ENCODE measurements around the gene SLC25A21.

Gene SLC25A21

GRCh38 chr14:36976571-36977023 lies 195.8 kb downstream of the SLC25A21 start:
- peak in 1 of 2 experiments; percentile 61 for DNase-seq

GRCh38 chr14:36975834-36976233 lies 196.6 kb downstream of the SLC25A21 start:
- peak; percentile 96 to 97 for DNase-seq

- DNase-seq, result no peak
Measured at GRCh38 chr14:36974985-36975384, 197.4 kb downstream of the SLC25A21 start.

DNA sequence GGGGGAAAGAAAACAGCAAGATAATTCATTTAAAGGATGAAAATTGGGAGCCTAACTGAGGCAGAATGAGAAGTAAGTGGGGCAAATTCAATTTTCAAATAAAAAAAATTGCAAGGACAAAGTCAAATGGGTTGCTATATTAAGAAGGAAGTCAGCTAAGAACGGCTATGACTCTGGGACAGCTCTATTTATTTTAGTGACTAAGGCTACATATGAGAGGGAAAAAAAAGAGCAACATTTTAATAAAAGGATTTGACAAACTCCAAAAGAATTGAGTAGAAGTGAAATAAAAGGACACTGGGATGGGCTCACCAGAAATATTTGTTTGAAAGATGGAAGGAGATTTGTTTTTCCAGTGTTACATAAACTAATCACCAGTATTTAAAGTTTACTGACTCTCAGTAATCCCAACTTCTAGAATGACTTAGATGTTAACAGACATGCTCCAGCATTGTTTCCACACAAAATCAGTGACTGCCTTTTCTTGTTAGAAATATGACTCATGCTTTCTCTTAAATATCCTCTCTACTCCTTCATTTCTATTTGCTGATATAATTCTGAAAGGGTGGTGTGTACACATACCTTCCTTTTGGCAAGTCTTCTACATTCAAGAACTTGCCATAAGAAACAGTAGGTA lies 198.5 kb downstream of the SLC25A21 start:
- no peak for DNase-seq

GRCh38 chr14:36971263-36971855 lies 201.0 kb downstream of the SLC25A21 start:
- no peak for DNase-seq

DNA sequence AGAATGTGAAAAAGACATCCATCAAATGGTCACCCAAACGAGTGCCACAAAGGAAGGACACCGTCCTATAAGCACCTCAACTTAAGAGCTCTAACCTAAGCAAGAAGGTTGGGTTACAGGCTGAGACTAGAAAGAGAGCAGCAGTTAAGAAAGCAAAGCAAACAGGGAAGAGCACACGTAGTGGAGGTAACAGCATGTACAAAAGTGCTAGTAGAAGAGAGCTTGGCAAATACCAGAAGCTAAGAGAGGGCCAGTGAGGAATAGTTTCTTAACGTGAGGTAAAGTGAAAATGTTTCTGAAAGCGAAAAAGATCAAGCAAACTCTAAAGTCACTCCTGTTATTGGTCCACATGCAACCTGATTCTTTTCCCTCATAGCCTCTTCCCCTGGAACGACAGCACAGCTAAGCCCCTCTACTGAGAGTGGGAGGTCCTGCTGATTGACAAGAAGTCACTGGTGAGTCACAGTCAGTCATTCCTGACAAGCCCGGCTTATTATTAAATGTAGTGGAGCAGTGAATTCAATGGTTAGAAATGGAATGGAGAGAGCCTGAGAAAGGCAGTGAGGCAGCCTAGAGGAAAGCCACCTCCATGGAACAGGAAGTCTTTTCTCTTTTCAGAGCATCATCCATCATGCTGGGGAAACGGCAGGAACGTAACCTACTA lies 204.4 kb downstream of the SLC25A21 start:
- no peak for DNase-seq

- DNase-seq, result no peak
Measured at GRCh38 chr14:36955967-36956366, 216.4 kb downstream of the SLC25A21 start.

GRCh38 chr14:36955376-36955775 lies 217.0 kb downstream of the SLC25A21 start:
- no peak for DNase-seq

- DNase-seq, result no peak
Measured at GRCh38 chr14:36952689-36953088, 219.7 kb downstream of the SLC25A21 start.

DNA sequence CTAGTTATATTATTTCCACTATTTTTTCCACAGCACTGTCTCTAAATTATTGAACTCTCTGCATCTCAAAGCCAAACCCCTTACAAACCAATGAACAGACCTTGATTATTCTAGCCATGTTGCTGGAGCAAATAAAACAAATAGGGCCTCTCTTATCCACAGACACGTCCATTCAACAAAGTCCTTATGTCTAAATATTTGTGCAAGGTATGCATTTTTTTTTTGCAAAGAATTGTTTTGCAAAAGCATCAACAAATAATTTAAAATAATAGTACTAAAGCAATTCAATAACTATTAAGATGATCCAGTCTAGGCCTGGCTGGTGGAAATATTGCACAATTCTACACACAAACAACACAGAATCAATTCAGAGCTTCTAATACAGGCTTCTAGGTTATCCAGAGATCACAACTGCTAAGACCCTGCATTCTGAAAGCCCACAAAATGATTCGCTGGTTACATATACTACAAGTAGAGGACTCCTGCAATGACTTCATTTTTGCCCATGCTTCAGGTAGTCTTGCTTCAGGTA lies 221.0 kb downstream of the SLC25A21 start:
- DNase-seq, result no peak

DNA sequence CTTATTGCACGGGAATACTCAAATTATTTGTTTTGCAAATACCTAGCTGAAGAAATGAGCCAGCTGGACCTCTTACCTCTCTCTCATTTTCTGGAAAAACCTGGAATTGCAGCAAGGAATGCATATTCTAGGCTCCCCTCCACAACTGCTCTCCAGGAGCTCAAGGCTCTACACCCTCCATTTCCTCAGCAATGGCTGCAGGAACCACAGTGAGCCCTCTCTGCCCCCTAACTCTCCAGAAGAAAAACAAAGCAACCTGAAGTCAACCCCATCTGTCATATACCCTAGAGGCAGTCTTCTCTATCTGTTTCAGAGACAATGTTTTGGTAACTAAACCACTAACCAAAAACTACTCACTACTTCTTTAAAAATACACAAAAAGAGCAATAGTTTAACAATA lies 221.6 kb downstream of the SLC25A21 start:
- no peak for DNase-seq

DNA sequence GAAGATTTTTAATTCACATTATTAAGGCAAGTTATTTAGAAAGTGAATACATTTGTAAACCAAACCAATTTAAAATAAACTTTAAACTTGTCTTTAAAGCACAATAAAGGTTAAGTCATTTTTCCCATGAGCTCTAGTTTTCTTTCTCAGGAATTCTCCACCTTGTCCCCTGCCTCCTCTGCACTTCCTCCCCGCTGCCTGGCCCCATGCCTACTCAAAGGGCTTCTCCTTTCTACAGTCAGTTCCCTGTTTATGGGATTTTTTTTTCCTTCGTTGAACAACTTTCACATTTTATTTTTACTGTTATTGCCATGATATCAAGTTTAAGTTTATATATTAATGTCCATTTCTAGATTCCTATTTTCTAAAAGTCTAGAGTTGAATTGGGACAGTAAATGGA lies 223.0 kb downstream of the SLC25A21 start:
- no peak for DNase-seq

- DNase-seq, result no peak
Measured at GRCh38 chr14:36948157-36948859, 224.1 kb downstream of the SLC25A21 start.

- no peak for DNase-seq
Measured at GRCh38 chr14:36947362-36947761, 225.0 kb downstream of the SLC25A21 start.

- no peak for DNase-seq
Measured at GRCh38 chr14:36946872-36947271, 225.5 kb downstream of the SLC25A21 start.

GRCh38 chr14:36944307-36945010 lies 227.9 kb downstream of the SLC25A21 start:
- no peak for DNase-seq

DNA sequence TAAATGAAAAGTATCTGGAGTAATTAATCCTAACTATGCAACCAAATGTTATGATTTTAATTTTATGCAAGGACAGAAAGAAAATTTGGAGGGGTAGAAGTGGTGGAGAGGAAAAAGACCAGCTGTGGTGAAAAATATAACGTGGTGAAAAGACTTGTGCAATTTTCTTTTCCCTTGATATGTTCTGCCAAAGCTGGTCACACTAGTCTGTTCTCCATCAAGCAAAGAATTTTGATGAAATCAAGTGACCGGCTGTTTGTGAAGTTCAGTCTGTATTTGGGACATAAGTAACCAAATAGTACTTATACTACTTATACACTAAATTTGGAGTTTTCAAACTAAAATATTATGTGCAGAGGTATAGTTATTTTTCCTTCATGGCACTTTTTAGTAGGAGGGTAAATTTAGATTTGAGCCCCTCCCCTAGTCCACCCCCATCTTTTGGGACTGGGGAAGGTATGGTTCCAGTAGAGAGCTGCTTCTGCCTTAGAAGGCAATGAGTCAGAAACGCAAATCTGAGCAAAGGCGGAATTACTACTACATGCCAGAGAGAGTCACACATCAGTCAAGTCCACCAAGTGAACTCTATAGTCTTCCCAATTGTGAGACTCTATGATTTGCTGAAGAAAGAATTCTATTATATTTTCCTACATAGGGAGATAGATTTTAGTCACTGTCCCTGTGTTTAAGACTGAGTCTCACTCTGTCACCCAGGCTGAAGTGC lies 229.7 kb downstream of the SLC25A21 start:
- DNase-seq, result no peak

GRCh38 chr14:36941783-36942521 lies 230.5 kb downstream of the SLC25A21 start:
- peak; percentile 76 to 84 for DNase-seq

DNA sequence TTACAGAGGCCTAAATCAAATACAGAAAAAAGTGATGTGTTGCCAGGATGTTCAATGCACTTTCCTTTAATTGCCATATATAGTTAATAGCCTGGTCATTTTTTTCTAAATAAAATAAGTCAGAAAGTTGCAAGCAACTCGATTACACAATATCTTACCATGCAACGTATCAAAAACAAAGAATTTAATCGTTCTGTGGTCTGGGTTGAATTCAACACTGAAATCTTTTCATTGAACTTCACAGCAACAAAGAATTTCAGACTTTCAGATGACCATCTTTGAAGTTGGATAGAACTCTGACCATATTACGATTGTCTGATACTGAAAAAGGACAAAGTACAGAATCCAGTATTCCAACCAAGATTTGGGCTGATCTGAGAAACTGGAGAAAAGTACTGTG lies 231.9 kb downstream of the SLC25A21 start:
- no peak for DNase-seq

DNA sequence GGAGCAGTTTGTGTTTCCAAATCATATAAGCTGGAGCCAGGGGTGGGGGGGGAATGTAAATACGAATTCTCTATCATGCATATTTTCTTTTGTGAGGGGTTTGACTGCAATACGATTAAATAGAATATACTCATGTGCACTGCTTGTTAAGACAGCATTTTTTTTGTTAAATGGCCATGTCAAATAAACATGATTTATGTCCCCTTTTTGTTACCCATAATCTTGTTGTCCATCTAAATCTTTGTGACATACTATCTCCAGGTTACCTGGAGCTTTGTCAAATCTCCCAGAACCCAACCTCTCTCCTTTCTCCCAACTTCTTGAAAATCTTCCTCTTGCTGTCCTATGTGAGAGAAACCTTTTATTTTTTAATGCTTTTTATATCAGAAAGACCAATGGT lies 233.1 kb downstream of the SLC25A21 start:
- DNase-seq, result no peak

DNA sequence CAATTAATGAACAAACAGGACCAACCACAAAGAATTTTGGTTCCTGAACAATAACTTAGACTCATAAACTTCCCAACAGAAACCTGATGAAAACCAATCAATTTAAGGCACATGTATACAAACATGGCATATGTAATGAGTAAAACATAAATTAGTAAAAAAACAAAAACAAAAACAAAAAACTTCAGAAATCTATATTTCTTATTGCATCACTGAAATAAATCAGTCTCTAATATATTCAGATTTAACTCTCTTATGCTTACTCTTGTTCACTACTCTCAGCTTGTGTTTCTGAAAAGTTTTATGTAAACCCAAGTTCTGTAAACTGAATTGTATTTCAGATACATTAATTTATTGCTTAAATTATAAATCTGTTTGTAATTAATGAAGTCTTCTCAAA lies 233.7 kb downstream of the SLC25A21 start:
- no peak for DNase-seq
